ENCODE results near the gene PMVK. TPM values are rescaled to one million over a fixed set of nuclear protein-coding genes. Genes with fewer than 3 reads are reported as not detected.
A peak's percentile ranks its signal among the peaks of the same experiment; 100 is the strongest.

PMVK gene
- total RNA-seq, 1 experiment from 2014 or later = 26.3 TPM

DNA sequence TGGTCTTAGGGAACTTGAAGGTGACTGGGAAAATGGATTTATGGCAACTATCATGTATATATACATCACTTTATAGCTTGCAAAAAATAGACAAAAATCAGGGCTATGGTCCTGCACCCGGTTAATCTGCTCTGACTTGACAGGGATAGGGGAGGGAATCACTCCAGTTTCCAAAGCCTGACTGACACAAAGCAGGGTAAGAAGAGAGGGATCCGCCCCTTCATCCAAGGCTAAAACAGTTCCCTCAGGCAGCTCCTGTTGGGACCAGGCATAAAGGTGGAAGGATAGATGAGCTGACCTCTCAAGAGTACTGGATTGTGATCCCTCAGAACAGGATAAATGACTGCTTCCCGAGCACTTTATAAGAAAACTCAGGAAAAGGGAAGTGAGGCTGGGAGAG, 18.0 kb upstream of the PMVK start:
- no peak overlapping the region for H2BK20ac ChIP-seq (ENCODE audit: low read depth, low read length, poor library complexity, severe bottlenecking)
- WGBS (ENCODE audit: extremely low coverage, insufficient read length, low lambda C conversion rate) = no CpG with 5 or more reads among the region's 3 CpGs
- H4K5ac ChIP-seq (ENCODE audit: insufficient read length, low read depth, low read length) = no peak overlapping the region
- Mint-ChIP-seq H3K36me3 (ENCODE audit: insufficient read depth in 1 of 3, low read depth in 3 of 3) (peaks cover 5 to 21% (median 17%) of the 10 kb centered on the region in 3 experiments; a peak in 6 of 7 replicates), H3K9me3 (no peaks in the 10 kb centered on the region), H3K4me3 (peak overlapping the region; percentile 83 to 97; a peak in 4 of 5 replicates), H3K27me3 (ENCODE audit: low read depth) (no peaks in the 10 kb centered on the region), H3K27ac (peak overlapping the region in 1 of 3 experiments; percentile 99; a peak in 2 of 7 replicates), H3K4me1 (peaks cover 48 to 54% of the 10 kb centered on the region in 2 experiments)
- no peak overlapping the region for H4K91ac ChIP-seq (ENCODE audit: insufficient read length, low read depth, low read length)
- H2BK120ac ChIP-seq (ENCODE audit: low read depth, low read length, poor library complexity, severe bottlenecking) = no peak overlapping the region
- no peak overlapping the region for H2AFZ ChIP-seq (ENCODE audit: low read length)
- no peaks in the 10 kb centered on the region for H4K20me1 ChIP-seq (ENCODE audit: control insufficient read depth, insufficient read depth, insufficient read length)
- H2BK12ac ChIP-seq (ENCODE audit: insufficient read length, low read depth, low read length) = no peak overlapping the region
- no peak overlapping the region for H2AK5ac ChIP-seq (ENCODE audit: insufficient read length, low read length)
- H3K9me3 ChIP-seq (ENCODE audit: control insufficient read depth, low read depth, low read length) = no peaks in the 10 kb centered on the region
- no peaks in the 10 kb centered on the region for H3K27me3 ChIP-seq (ENCODE audit: insufficient read depth, low read length)
- no peaks in the 10 kb centered on the region for H3K79me2 ChIP-seq (ENCODE audit: insufficient read depth, low read length)
- no peak for DNase-seq
- no peak overlapping the region for H3T11ph ChIP-seq (ENCODE audit: low read length)
- H3K4me2 ChIP-seq (ENCODE audit: insufficient read depth, insufficient read length, low read length) = peak overlapping the region; percentile 94
- no peak overlapping the region for H3K9ac ChIP-seq (ENCODE audit: extremely low read depth, insufficient read length, low read length)
- H3K27ac ChIP-seq (ENCODE audit: insufficient read length, low read depth, low read length) = no peak overlapping the region
- no peak overlapping the region for H3K56ac ChIP-seq (ENCODE audit: insufficient read length, low read depth, low read length)
- H3K23me2 ChIP-seq (ENCODE audit: insufficient read length, low read depth, low read length, poor library complexity, severe bottlenecking) = peaks cover 16% of the 10 kb centered on the region
- H3K14ac ChIP-seq (ENCODE audit: insufficient read depth, low read length) = peak overlapping the region; percentile 16; the same call in 1 of the 2 replicates
- H2BK15ac ChIP-seq (ENCODE audit: low read depth, low read length) = no peak overlapping the region
- peak overlapping the region; percentile 52 for H3K18ac ChIP-seq (ENCODE audit: insufficient read length, low read depth, low read length)
- no peak overlapping the region for H4K8ac ChIP-seq (replicated peaks; ENCODE audit: insufficient read length, low read depth, low read length)
- no peak overlapping the region for H2BK5ac ChIP-seq (ENCODE audit: insufficient read length, low read length)
- no peak overlapping the region for H3K23ac ChIP-seq (ENCODE audit: insufficient read length, low read depth, low read length)
- no peaks in the 10 kb centered on the region for H3K79me1 ChIP-seq (ENCODE audit: insufficient read depth, low read depth, low read length, poor library complexity, severe bottlenecking)
- no peak overlapping the region; the same call in 1 of the 2 replicates for H3K4ac ChIP-seq (ENCODE audit: low read depth, low read length)
- no peak for TF ChIP-seq CTCF (conservative IDR thresholded peaks at IDR 0.05)
- peaks cover 4% of the 10 kb centered on the region; the same call in 1 of the 2 replicates for H3K4me1 ChIP-seq (ENCODE audit: insufficient read depth, low read length)

All from H9 (cell line).